Astrocyte of the spinal cord (primary cell): ENCODE measurements around the gene MST1.
A peak's percentile ranks its signal among the peaks of the same experiment; 100 is the strongest.

Source experiments
- DNase-seq: peaks from one replicate; pipeline ENCODE4 v3.0.0; 2011; ENCODE audit warnings: low read depth, low spot score
- H3K4me3 ChIP-seq: 2 replicates; pipeline ENCODE4 v1.5.1; 2011; ENCODE audit warnings: low read depth, mild to moderate bottlenecking, low read length, moderate library complexity
- CTCF ChIP-seq: IDR thresholded peaks from 2 replicates; pipeline ENCODE4 v1.5.1; 2012; ENCODE audit warnings: low read depth, mild to moderate bottlenecking, low read length, inconsistent platforms
- in situ Hi-C: cut with HindIII; loops from 2 replicates; pipeline ENCODE4 v1.10.0; 2017; ENCODE audit warnings: low sequenced_read_pairs

Gene MST1

GRCh38 chr3:49722896-49723295 lies 33.6 kb upstream of the MST1 start:
- no peak for DNase-seq
- H3K4me3 ChIP-seq = peak overlapping the region; percentile 99
- in situ Hi-C loops = no loop called here
- TF ChIP-seq CTCF = no peak

GRCh38 chr3:49721896-49722781 lies 32.9 kb upstream of the MST1 start:
- DNase-seq = no peak
- TF ChIP-seq CTCF = no peak
- in situ Hi-C loops = no loop called here
- no peak overlapping the region for H3K4me3 ChIP-seq

- no peak overlapping the region for H3K4me3 ChIP-seq
- TF ChIP-seq CTCF = no peak
- in situ Hi-C loops = no loop called here
- DNase-seq = no peak
Observed at GRCh38 chr3:49721596-49721895, 32.3 kb upstream of the MST1 start.

GRCh38 chr3:49720855-49721595 lies 31.8 kb upstream of the MST1 start:
- in situ Hi-C loops = no loop called here
- TF ChIP-seq CTCF = no peak
- DNase-seq = no peak
- H3K4me3 ChIP-seq = no peak overlapping the region

GRCh38 chr3:49719214-49719884 lies 30.1 kb upstream of the MST1 start, which contains the start of gene AMIGO3:
Gene AMIGO3 (minus strand): TSS chr3:49719684. CDS start chr3:49719465, 219 bp downstream.
- peak within 1 kb of the TSS; percentile 46 for H3K4me3 ChIP-seq

More at GRCh38 chr3:49719214-49719884, 30.1 kb upstream of the MST1 start, which contains the start of gene AMIGO3:
- in situ Hi-C loops = no loop called here
- peak; percentile 94 for DNase-seq
- peak; percentile 40 for TF ChIP-seq CTCF
